HFFc6 (cell line): Measurements from ENCODE around the gene HOXA6. TPM values are rescaled to one million over a fixed set of nuclear protein-coding genes. Genes with fewer than 3 reads are reported as not detected.
A peak's percentile ranks its signal among the peaks of the same experiment; 100 is the strongest.

ENCODE experiments used
- DNase-seq: peaks from one replicate; pipeline ENCODE4 v3.0.0-alpha.2; 2018
- H3K27ac Mint-ChIP-seq: 2 replicates; pipeline ENCODE4 v1.8.0; 2020; ENCODE audit warnings: mild to moderate bottlenecking, mixed read lengths
- H3K27me3 Mint-ChIP-seq: 2 replicates; pipeline ENCODE4 v1.8.0; 2021; ENCODE audit warnings: mild to moderate bottlenecking, moderate library complexity, mixed read lengths; ENCODE audit not compliant: insufficient read depth
- H3K36me3 Mint-ChIP-seq: 2 replicates; pipeline ENCODE4 v1.8.0; 2021; ENCODE audit warnings: low read depth, mixed read lengths
- H3K4me1 Mint-ChIP-seq: 2 replicates; pipeline ENCODE4 v1.8.0; 2020; ENCODE audit warnings: low read depth, mixed read lengths
- H3K4me3 Mint-ChIP-seq: 2 replicates; pipeline ENCODE4 v1.8.0; 2020; ENCODE audit warnings: mild to moderate bottlenecking, moderate library complexity, mixed read lengths
- H3K9me3 Mint-ChIP-seq: 2 replicates; pipeline ENCODE4 v1.8.0; 2020; ENCODE audit warnings: mild to moderate bottlenecking, mixed read lengths
- total RNA-seq, 6 experiments: library from RNA; stranded (reverse); fragmentation: NEBNext Ultra II Directional; extraction: Animal tissue kit (Norgen Biotek cat#: 25700); gene quantifications; 2 replicates in 1 of 6; 3 replicates in 5 of 6; pipeline ENCODE4 v1.2.3, GENCODE V29; 2021
- TF ChIP-seq, protein P1 (sequence below): fragments of 200-600 bp; sonication (generic); IDR thresholded peaks from 2 replicates; pipeline ENCODE4 v1.5.0; 2021; ENCODE audit warnings: antibody characterized with exemption, mild to moderate bottlenecking

HOXA6 gene
- total RNA-seq, 6 experiments from 2014 or later: 2.3 to 3.8 (median 2.8) TPM

DNA sequence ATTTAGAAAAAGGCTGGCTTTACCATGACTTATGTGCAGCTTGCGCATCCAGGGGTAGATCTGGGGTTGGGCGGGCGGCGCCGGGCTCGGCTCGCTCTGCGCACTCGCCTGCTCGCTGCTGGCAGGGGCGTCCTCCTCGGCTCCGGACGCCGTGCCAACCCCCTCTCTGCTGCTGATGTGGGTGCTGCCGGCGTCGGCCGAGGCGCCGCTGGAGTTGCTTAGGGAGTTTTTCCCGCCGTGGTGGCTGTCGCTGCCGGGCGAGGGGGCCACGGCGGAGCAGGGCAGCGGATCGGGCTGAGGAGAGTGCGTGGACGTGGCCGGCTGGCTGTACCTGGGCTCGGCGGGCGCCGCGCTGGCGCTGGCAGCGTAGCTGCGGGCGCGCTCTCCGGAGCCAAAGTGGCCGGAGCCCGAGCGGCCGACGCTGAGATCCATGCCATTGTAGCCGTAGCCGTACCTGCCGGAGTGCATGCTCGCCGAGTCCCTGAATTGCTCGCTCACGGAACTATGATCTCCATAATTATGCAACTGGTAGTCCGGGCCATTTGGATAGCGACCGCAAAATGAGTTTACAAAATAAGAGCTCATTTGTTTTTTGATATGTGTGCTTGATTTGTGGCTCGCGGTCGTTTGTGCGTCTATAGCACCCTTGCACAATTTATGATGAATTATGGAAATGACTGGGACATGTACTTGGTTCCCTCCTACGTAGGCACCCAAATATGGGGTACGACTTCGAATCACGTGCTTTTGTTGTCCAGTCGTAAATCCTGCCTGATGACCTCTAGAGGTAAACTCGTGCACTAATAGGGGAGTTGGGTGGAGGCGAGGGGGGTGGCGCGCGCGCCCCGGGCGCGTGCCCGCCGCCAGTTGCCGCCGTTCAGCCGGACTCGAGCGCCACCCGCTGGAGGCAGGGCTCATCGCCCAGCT, 4.3 kb downstream of the HOXA6 start, which contains the start of gene HOXA5:
Gene HOXA5, minus strand, starts transcription at position 659 of the 927 bp plus-strand sequence. Its CDS starts 74 bp downstream, at position 585.
- H3K36me3 Mint-ChIP-seq: peaks cover 18% of the 10 kb centered on the region
- H3K27me3 Mint-ChIP-seq: peaks cover 3% of the 10 kb centered on the region; the same call in 1 of the 2 replicates
- peaks cover 11% of the 10 kb centered on the region for H3K4me1 Mint-ChIP-seq
- DNase-seq: peak; percentile 88
- TF ChIP-seq, protein P1, sequence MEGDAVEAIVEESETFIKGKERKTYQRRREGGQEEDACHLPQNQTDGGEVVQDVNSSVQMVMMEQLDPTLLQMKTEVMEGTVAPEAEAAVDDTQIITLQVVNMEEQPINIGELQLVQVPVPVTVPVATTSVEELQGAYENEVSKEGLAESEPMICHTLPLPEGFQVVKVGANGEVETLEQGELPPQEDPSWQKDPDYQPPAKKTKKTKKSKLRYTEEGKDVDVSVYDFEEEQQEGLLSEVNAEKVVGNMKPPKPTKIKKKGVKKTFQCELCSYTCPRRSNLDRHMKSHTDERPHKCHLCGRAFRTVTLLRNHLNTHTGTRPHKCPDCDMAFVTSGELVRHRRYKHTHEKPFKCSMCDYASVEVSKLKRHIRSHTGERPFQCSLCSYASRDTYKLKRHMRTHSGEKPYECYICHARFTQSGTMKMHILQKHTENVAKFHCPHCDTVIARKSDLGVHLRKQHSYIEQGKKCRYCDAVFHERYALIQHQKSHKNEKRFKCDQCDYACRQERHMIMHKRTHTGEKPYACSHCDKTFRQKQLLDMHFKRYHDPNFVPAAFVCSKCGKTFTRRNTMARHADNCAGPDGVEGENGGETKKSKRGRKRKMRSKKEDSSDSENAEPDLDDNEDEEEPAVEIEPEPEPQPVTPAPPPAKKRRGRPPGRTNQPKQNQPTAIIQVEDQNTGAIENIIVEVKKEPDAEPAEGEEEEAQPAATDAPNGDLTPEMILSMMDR: peak; percentile 91
- H3K4me3 Mint-ChIP-seq: peak within 1 kb of the TSS; percentile 86
- H3K27ac Mint-ChIP-seq: peak within 1 kb of the TSS; percentile 62; the same call in 1 of the 2 replicates
- no peaks in the 10 kb centered on the region for H3K9me3 Mint-ChIP-seq

- DNase-seq: no peak
- no peak overlapping the region for H3K27ac Mint-ChIP-seq
- peak overlapping the region; percentile 86 for H3K4me3 Mint-ChIP-seq
- H3K4me1 Mint-ChIP-seq: peaks cover 6% of the 10 kb centered on the region; the same call in 1 of the 2 replicates
- H3K36me3 Mint-ChIP-seq: peaks cover 18% of the 10 kb centered on the region
- H3K9me3 Mint-ChIP-seq: no peaks in the 10 kb centered on the region
- TF ChIP-seq, protein P1: no peak
- H3K27me3 Mint-ChIP-seq: peaks cover 3% of the 10 kb centered on the region; the same call in 1 of the 2 replicates
Observed at GRCh38 chr7:27142580-27143022, 5.0 kb downstream of the HOXA6 start.

DNA sequence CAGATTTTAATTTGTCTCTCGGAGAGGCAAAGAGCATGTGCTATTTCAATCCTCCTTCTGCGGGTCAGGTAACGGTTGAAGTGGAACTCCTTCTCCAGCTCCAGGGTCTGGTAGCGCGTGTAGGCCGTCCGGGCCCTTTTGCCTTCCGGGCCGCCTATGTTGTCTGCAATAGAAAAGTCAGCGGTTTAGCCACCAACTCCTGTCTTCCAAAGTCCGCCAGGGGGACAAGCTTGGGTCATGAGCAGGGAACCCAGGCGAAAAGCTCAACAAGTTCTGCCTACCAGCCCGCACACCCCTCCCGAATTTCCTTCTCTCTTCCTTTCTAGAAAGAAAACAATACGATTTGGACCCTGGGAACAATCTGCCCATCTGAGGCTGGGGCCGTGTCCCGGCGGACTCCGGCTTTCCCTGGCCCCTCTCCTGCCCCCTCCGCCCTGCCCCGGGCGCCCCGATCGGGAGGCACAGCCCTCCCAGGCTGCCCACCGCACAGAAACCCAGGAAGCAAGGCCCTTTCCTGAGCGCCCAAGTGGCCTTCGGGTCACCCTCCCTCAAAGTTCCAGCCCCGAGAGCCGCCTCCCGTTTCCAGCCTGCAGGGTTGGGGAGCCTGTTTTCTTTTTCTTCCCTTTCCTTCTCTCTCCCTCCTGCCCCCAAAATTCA, 5.5 kb downstream of the HOXA6 start:
- H3K27me3 Mint-ChIP-seq: peaks cover 3% of the 10 kb centered on the region; the same call in 1 of the 2 replicates
- peaks cover 18% of the 10 kb centered on the region for H3K36me3 Mint-ChIP-seq
- peaks cover 6% of the 10 kb centered on the region; the same call in 1 of the 2 replicates for H3K4me1 Mint-ChIP-seq
- TF ChIP-seq, protein P1: no peak
- no peaks in the 10 kb centered on the region for H3K9me3 Mint-ChIP-seq
- DNase-seq: no peak
- H3K27ac Mint-ChIP-seq: no peak overlapping the region
- no peak overlapping the region for H3K4me3 Mint-ChIP-seq

- TF ChIP-seq, protein P1: no peak
- Mint-ChIP-seq H3K36me3 (peaks cover 18% of the 10 kb centered on the region), H3K27ac (no peak overlapping the region), H3K4me3 (no peak overlapping the region), H3K9me3 (no peaks in the 10 kb centered on the region), H3K27me3 (peaks cover 3% of the 10 kb centered on the region; the same call in 1 of the 2 replicates), H3K4me1 (peaks cover 8% of the 10 kb centered on the region)
- no peak for DNase-seq
Observed at GRCh38 chr7:27141137-27141922, 6.2 kb downstream of the HOXA6 start.
